Right ventricle myocardium superior (tissue), 1 donor: ENCODE data around the gene KRTAP4-16. TPM values are rescaled to one million over a fixed set of nuclear protein-coding genes. Genes with fewer than 3 reads are reported as not detected.
"Not testable (repeated sequence)": the region's sequence is repeated elsewhere in the genome, so short reads cannot be mapped to it uniquely, and the experiment has no call there.

Source experiments
- ATAC-seq: fragments of 200-7000 bp; cut with Tn5 transposase; one replicate; pipeline ENCODE4 v1.9.1; 2020; ENCODE audit warnings: mild to moderate bottlenecking; ENCODE audit not compliant: poor library complexity
- DNase-seq: peaks from one replicate; pipeline ENCODE4 v3.0.0-alpha.2; 2020
- intact Hi-C: fragments of 100-400 bp; cut with DNase I; formaldehyde crosslinking; loops from one replicate; pipeline ENCODE4 v1.11.2; 2022
- total RNA-seq: library from RNA; stranded (reverse); fragmentation: NEBNext Ultra II Directional; extraction: Animal tissue kit (Norgen Biotek cat#: 25700); gene quantifications from one replicate; pipeline ENCODE4 v1.2.1, GENCODE V29; 2021
- donor health status: DM: no; HTN: yes; CAD: no; lungs with severe emphysema.

Gene KRTAP4-16
- total RNA-seq, 1 donor from 2014 or later, result not detected

DNA sequence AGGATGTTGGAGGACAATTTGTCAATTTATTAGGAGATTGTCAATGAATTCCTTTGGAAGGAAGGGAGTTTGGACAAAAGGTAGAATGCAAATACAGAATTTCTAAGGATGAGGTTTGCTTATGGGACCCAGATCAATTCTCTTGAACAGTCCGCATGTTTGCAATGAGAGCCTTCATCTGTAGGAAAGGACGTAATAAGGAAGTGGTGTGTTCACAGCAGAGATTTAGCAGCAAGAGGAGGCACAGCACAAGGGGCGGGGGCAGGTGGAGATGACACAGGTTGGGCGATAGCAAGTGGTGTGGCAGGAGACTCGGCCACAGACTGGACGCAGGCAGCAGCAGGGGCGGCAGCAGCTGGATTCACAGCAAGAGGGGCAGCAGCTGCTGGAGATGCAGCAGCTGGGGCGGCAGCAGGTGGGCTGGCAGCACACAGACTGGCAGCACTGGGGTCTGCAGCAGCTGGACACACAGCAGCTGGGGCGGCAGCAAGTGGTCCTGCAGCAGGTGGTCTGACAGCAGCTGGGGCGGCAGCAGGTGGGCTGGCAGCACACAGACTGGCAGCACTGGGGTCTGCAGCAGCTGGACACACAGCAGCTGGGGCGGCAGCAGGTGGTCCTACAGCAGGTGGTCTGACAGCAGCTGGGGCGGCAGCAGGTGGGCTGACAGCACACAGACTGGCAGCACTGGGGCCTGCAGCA, 21.4 kb upstream of the KRTAP4-16 start:
- intact Hi-C loops, ATAC-seq, DNase-seq: not testable (repeated sequence)

DNA sequence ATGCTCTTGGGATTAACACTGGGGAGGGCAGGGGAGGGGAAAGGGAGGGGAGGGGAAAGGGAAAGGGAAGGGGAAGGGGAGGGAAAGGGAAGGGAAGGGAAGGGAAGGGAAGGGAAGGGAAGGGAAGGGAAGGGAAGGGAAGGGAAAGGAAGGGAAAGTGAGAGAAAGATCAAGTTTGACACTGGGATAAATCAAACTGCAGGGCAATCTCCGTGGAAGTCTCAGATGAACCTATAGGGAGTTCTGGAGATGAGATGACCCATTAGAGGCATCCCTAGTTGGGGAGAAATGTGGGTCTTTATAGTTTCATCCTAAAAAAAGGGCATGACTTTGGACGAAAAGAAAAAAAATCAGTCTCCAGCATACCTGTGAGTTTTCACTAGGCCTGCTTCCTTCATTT, 19.7 kb upstream of the KRTAP4-16 start:
- DNase-seq, result no peak
- intact Hi-C loops, result no loop called here
- ATAC-seq, result no peak

DNA sequence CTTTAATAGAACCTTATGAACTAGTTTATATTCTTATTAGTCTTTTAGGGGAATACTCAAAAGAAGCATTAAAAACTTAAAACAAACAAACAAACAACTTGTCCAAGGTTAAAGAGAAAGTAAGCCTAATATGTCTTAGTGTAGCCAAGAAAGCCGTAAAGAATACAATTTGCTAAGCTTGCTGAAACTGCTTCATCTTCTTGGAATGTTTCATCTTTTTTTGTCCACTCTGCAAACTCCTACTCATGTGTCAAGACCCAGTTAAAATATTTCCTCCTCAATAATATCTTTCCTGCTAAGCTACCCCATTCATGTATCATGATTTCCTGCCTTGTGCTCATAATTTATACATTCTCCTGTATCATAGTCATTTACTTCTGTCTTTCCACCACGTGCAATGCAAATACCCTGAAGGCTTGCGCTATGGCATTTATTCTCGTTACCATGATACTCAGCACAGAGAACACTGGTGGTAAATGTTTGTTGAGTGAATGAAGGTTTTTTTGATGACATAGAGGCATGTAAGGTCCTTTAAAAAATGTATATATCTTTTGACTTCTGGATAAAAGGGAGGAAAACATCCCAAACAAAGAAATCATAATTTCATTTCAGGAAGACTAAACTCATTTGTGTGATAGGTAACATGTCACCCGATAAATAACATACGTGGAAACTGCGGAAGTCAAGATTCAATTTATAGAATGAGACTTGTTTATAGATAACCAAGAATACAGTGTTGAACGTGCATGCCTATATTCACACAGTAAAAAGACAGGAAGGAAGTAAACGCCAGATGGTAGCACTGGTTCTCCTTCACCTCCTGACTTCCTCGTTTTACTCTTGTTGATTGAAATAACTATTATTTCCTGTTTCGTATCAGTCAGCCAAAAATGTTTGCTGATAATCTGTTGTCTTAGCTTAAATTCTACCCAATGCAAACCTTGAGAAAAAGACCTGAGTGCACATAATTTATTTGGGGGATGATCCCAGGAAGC, 18.0 kb upstream of the KRTAP4-16 start:
- DNase-seq, intact Hi-C loops, ATAC-seq: not testable (repeated sequence)

DNA sequence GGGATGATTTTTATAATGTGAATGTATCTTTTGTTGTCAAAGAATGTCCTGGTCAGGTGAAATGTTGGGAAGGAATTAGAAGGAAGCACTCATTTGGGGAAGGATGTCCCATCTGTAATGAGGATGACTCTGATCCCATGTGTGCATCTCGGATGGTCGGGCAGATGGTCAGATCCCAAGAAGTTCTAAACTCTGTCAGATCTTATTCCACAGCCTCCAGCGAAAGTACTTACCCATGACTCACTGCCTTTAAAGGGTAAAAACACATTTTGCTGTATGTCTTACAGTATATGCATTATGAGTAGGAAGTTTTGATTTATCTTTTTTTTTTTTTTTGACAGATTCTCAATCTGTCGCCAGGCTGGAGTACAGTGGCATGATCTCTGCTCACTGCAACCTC, 16.7 kb upstream of the KRTAP4-16 start:
- DNase-seq (no peak), ATAC-seq (no peak)
- intact Hi-C loops, result no loop called here

DNA sequence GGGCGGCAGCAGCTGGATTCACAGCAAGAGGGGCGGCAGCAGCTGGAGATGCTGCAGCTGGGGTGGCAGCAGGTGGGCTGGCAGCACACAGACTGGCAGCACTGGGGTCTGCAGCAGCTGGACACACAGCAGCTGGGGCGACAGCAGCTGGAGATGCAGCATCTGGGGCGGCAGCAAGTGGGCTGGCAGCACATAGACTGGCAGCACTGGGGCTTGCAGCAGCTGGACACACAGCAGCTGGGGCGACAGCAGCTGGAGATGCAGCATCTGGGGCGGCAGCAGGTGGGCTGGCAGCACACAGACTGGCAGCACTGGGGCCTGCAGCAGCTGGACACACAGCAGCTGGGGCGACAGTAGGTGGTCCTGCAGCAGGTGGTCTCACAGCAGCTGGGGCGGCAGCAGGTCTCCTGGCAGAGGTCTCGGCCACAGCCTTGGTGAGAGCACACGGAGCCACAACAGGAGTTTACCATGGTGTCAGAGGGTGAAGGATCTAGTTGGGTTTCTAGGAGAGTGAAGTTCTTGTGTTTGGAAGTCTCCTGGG, 15.9 kb upstream of the KRTAP4-16 start, which contains the start of gene KRTAP4-11:
Gene KRTAP4-11 (minus strand): TSS at position 528 of the 541 bp plus-strand sequence. CDS start 58 bp downstream, at position 470.
- ATAC-seq, DNase-seq, intact Hi-C loops: not testable (repeated sequence)

DNA sequence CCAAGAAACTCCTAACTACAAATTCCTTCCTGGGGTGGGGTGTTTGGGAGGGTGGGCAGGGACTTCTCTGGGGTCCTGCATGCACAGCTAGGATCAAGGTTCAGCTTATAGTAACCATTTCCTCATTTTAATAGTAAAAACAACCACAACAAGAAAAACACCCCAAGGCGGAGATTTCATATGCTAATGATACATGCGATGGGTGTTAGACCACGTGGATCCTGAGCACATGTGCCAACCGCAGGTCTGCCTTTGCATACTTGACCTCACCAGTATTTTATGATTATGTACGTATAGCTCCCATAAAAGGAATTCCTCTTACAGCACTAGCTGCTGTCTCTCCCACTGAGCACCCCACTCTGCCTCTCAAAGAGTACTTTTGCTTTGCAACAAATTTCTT, 14.3 kb upstream of the KRTAP4-16 start:
- no peak for ATAC-seq
- DNase-seq, result no peak
- intact Hi-C loops, result no loop called here

DNA sequence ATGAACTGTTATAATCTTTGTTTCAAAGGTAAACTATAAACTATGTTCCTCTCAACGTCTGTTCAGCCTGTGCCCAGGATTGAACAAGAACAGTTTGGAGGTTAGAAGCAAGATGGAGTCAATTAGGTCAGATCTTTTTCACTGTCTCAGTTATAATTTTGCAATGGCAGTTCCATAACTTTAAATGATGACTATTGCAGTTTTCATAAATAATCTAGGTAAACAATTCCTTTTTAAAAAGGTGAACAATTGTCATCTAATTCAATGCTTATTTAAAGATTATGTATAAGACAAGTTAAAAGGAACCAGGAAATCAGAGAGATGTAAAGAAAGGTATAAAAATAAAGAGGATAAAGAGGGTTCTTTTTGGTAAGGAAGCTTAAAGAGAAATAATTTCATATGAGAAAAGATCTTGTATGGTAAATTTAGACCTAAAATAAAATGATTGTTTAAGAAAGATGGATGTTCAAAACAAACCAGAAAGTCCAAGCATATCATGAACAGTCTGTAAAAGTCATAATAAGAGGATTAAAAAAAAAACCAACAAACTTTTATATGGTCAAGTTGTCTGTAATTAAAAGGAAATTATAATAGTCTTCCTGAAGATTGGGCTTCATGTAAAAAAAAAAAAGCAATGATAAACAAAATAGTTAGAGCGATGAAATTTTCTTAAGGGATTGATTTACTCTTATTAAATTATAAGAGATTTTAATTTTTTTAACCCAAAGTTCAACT, 9.3 kb upstream of the KRTAP4-16 start:
- no peak for DNase-seq
- intact Hi-C loops, result no loop called here
- ATAC-seq, result no peak

DNA sequence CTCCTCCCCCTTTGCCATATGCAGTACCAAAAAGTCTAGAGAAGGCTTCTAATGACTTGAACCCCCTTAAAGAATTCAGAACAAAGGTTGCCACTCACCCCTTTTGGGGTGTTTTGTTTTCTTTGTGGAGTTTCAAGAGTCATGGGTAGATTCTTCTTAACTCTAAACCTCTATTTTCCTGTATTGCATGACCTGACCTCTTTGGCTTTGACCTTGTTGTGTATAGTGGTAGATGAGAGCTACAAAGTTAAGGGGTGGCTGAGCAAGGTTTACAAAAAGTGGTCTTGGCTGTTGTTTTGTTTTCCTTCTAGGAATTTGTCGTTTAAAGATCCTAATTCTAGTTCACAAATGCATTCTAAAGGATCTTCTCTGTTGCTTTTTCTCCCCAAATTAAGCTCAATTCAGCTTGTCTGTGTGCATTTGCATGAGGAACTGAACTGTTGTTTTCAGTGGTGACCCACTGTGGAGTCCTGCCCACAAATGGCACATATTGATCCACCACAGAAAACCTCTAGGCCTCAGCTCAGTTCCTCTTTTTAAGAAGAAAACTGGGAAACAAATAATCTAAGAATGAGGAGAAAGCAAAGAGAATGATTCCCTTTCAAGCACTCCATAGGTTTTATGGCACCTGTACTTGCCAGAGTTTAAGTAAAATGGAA, 6.8 kb upstream of the KRTAP4-16 start:
- ATAC-seq, intact Hi-C loops: not testable (repeated sequence)

DNA sequence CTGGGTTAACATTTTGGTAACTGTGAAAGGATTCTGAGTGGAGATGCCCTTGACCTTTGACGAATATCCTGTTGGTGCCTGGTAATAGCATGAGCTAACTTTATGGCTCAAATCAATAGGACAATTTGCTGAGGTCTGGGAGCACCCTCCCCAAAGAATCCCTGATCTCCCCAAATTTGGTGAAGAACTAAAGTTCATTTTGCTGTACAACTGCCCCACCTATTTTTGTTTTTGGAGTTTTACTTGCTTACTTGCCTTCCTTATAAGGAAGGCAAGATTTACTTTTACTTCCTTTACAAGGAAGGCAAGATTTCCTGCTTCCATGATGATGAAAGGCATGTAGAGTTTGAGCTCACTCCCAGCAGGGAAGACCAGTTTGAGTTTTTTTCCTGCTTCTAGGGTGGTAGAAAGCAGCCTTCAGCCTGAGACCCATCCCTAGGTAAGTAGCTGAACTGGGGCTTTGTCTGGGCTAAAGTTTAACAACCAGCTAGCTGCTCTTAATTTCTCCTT, 6.0 kb upstream of the KRTAP4-16 start:
- intact Hi-C loops, result no loop called here
- ATAC-seq, result no peak
- no peak for DNase-seq

More for the DNA sequence above, 6.8 kb upstream of the KRTAP4-16 start:
- DNase-seq, result not testable (repeated sequence)

DNA sequence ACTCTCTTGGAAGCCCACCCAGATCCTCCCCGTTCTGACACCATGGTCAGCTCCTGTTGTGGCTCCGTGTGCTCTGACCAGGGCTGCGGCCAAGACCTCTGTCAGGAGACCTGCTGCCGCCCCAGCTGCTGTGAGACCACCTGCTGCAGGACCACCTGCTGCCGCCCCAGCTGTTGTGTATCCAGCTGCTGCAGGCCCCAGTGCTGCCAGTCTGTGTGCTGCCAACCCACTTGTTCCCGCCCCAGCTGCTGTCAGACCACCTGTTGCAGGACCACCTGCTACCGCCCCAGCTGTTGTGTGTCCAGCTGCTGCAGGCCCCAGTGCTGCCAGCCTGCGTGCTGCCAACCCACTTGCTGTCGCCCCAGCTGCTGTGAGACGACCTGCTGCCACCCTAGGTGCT, 3.3 kb upstream of the KRTAP4-16 start, which contains the start of gene KRTAP4-9:
Gene KRTAP4-9 (plus strand): TSS at position 43 of the 400 bp plus-strand sequence. CDS start 0 bp downstream, at position 43.
- intact Hi-C loops, DNase-seq, ATAC-seq: not testable (repeated sequence)

DNA sequence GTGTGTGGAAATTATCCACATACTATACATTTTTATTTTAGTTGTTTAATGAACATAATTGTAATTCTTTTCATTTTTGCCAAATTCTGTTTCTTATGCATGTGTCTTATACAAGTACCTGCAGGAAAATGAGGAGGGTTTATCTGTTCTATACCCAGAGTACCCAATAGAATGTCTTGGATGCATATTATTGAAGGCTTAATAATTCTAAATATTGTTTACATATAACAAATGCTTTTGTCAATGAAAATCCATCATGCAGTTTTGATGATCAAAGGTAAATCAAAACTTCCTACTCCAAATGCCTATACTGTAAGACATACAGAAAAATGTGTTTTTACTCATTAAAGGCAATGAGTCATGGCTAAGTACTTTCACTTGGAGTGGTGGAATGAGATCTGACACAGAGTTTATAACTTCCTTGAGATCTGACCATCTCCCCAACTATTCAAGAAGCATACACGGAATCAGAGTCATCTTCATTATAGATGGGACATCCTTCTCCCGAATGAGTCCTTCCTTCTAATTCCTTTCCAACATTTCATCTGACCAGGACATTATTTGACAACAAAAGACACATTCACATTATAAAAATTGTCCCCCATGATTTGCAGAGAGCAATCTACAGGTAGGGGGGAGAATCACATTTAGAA, 2.5 kb upstream of the KRTAP4-16 start:
- ATAC-seq, intact Hi-C loops, DNase-seq: not testable (repeated sequence)

DNA sequence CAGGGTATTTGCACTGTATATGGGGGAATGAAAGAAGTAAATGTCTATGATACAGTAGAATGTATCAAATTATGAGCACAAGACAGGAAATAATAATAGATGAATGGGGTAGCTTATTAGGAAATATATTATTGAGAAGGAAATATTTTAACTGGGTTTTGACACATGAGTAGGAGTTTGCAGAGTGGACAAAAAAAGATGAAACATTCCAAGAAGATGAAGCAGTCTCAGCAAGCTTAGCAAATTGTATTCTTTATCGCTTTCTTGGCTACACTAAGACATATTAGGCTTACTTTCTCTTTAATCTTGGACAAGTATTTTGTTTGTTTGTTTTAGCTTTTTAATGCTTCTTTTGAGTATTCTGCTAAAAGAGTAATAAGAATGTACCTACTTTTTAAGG, 1.9 kb upstream of the KRTAP4-16 start:
- intact Hi-C loops, result no loop called here
- ATAC-seq (no peak), DNase-seq (no peak)

DNA sequence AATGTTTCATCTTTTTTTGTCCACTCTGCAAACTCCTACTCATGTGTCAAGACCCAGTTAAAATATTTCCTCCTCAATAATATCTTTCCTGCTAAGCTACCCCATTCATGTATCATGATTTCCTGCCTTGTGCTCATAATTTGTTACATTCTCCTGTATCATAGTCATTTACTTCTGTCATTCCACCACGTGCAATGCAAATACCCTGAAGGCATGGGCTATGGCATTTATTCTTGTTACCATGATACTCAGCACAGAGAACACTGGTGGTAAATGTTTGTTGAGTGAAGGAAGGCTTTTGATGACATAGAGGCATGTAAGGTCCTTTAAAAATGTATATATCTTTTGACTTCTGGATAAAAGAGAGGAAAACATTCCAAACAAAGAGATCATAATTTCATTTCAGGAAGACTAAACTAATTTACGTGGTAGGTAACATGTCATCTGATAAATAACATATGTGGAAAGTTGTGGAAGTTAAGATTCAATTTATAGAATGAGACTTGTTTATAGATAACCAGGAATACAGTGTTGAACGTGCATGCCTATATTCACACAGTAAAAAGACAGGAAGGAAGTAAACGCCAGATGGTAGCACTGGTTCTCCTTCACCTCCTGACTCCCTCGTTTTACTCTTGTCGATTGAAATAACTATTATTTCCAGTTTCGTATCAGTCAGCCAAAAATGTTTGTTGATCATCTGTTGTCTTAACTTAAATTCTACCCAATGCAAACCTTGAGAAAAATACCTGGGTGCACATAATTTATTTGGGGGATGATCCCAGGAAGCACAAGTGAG, 2.1 kb downstream of the KRTAP4-16 start:
- DNase-seq, ATAC-seq, intact Hi-C loops: not testable (repeated sequence)

DNA sequence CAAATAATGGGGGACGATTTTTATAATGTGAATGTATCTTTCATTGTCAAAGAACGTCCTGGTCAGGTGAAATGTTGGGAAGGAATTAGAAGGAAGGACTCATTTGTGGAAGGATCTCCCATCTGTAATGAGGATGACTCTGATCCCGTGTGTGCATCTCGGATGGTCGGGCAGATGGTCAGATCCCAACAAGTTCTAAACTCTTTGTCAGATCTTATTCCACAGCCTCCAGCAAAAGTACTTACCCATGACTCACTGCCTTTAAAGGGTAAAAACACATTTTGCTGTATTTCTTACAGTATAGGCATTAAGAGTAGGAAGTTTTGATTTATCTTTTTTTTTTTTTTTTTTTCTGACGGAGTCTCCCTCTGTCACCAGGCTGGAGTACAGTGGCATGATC, 3.5 kb downstream of the KRTAP4-16 start:
- intact Hi-C loops, result no loop called here
- ATAC-seq (no peak), DNase-seq (no peak)

DNA sequence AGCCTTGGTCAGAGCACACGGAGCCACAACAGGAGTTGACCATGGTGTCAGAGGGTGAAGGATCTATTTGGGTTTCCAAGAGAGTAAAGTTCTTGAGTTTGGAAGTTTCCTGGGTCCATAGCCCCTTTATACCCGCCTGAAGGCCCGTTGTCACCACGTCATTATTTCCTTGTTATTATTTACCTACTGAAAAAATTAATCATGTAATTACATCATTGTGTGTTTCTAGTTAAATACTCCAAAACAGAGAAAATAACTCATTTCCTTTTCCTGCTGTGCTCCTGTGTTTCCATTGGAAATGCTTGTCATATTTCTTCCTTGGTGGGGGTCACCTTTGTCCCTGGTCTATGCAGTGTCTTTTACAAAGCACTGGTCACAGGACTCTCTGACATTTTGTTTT, 4.0 kb downstream of the KRTAP4-16 start, which contains the start of gene KRTAP4-8:
Gene KRTAP4-8 (minus strand): TSS at position 101 of the 400 bp plus-strand sequence. CDS start 58 bp downstream, at position 43.
- DNase-seq, result no peak
- intact Hi-C loops, result no loop called here
- no peak for ATAC-seq

DNA sequence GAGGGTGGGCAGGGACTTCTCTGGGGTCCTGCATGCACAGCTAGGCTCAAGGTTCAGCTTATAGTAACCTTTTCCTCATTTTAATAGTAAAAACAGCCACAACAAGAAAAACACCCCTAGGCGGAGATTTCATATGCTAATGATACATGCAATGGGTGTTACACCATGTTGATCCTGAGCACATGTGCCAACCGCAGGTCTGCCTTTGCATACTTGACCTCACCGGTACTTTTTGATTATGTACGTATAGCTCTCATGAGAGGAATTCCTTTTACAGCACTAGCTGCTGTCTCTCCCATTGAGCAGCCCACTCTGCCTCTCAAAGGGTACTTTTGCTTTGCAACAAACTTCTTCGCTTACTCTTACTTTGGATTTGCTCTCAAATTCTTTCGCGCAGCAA, 6.0 kb downstream of the KRTAP4-16 start:
- no peak for DNase-seq
- no peak for ATAC-seq
- intact Hi-C loops, result no loop called here
